ENCODE measurements around the gene UBE2G1.
"Not testable (repeated sequence)": the region's sequence is repeated elsewhere in the genome, so short reads cannot be mapped to it uniquely, and the experiment has no call there.

UBE2G1 gene

DNA sequence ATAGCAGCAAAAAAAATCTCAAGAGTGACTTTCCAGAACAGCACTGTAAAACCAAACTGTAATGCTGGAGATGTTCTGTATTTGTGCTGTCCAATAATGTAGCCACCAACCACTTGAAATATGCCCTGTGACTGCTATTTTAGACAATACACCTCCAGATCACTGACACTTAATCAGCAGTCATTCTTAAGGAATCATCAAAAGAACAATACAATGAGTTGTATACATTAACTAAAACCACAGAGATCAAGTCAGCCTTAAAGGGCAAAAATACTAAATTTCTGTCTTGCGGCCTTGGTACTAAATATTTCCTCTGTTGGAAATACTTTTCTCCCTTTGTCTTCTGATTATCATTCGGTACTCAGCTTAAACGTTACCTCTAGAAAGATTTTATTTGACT is 69.1 kb downstream of the UBE2G1 start:
- DNase-seq = no peak

GRCh38 chr17:4295686-4296085 is 70.8 kb downstream of the UBE2G1 start:
- no peak for DNase-seq

DNA sequence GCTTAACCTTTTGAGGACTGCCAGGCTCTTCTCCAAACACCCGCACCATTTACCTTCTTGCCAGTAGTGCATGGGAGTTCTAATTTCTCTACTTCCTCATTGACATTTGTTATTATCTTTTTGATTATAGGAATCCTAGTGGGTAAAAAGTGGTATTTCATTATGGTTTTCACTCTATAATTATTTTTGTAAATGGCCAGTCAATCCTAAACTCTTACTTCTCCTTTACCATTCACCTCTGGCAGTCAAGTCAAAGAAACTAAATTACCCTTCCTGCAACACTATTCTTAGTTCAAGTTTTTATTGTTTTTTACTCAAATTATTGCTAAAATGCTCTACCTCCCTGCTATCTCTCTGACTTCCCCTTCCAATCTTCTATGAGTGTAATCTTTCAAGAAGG is 72.9 kb downstream of the UBE2G1 start:
- DNase-seq = no peak

- no peak for DNase-seq
Measured at GRCh38 chr17:4287710-4288109, 78.8 kb downstream of the UBE2G1 start.

DNA sequence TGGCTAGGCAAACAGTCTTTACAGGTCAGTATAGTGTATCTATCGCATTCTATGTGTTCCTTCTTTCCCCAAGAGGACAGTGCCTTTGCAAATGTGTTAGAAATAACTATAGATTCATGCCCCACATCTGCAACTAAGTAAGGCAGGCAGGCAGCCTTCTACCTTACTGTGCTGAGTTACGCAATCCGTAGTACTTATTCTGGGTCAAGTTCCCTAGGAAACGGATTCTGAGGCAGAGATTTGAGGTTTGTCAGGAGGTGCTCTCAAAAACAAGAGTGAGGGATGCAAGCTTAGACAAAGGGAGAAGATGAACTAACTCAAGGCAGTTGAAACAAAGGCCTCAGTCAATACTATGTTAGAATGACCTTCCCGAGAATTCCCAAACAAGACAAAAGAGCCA is 90.0 kb downstream of the UBE2G1 start:
- DNase-seq = no peak

DNA sequence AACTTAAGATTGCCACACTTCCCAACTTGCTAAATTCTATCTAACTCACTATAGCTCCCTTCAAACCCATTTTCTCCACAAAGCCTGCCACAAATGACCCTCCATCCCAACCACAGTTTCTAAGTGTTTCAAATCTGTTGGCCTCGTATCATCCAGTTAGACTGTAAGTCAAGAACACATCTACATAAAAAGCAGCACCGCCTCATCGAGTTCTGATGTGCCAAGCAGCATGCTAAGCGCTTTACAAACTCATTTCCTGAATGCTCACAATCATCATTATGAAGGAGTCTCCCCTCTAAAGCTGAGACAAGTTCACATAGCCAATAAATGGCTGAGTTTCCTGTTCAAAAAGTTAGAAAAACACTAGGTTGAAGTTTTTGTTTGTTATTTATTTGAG is 93.5 kb downstream of the UBE2G1 start:
- DNase-seq = no peak

DNA sequence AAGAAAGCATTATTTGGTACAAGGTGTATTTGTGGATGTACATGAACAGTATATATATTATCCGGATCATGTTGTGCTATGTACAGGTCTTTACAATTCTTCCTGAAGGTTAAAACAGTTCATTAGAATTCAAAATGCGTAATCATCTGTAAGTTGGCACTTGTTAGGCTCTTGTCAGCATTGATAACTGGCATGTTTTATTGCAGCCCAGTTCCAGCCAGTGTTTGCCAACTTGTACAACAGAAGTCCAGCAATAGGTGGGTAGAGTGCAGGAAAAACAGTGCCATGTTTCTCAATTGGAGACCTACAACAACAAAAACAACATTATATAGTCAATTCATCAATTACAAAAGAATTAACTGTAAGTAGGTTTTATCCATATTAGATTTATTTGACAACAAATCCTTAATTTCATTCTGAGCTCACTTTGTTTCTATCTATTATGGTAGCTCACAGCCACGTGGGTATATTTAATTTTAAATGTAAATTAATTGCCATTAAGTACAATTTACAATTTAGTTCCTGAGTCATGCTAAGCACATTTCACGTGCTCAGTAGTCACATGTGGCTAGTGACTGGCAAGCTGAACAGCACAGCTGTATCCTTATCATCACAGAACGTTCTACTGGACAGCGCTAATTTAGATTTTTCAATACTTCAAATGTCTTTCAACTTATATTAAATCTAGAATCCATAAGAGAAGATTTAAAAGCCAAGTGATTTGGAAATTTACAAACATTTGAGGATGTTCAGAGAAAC is 94.1 kb downstream of the UBE2G1 start:
- no peak for DNase-seq

DNA sequence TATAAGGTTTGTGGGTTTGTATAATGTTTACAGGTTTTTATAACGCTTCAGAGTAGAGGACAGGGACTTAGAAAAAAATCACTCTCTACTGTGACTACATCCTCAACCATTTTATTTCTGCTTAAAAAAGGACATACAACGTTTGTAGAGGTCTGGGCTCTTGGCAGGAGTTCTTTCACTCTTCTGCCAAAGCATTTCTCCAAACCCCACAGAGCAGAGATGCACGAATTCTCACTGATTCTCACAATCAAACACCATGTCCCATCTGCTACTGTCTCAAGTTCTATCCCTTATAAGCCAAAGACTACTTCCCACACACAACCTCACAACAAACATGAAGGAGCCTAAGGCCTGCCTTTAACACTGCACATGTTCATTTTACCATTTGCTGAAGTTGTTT is 95.7 kb downstream of the UBE2G1 start:
- DNase-seq = no peak

DNA sequence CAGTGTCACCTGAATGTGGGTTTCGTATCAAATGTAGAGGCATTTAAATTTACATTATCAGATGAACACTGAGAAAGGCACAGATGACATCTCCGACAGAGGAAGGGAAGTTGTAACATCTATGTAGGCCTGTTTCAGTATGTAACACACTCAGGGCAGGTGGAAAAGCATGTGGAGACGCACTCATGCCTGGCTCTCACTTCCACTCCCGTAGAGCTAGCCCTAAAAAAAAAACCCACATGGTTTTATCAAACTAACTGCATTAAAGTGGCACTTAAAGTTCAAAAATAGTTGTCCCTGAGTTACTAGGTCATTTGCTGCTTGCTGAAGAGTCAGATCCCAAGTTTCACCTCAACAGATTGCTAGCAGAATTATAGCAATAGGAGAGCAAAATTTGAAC is 96.6 kb downstream of the UBE2G1 start:
- no peak for DNase-seq

- no peak for DNase-seq
Measured at GRCh38 chr17:4267402-4267801, 99.1 kb downstream of the UBE2G1 start.

DNA sequence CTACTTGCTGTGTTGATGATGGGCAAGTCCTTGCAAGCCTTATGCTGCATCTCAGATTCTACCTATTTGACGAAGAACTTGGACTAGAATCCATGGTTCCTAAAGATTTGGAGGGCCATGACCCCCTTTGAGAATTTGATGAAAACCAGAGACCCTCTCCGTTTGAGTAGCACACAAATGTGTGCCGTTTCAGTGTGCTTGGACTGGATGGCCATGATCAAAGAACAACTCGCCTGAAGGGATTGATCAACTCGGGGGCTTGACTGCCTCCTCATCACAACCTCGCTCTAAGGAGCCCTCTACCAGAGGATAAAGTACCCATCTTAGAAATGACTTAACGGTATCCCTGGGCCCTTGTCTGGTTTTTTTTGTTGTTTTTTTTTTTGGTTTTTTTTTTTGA is 99.9 kb downstream of the UBE2G1 start:
- DNase-seq = no peak

DNA sequence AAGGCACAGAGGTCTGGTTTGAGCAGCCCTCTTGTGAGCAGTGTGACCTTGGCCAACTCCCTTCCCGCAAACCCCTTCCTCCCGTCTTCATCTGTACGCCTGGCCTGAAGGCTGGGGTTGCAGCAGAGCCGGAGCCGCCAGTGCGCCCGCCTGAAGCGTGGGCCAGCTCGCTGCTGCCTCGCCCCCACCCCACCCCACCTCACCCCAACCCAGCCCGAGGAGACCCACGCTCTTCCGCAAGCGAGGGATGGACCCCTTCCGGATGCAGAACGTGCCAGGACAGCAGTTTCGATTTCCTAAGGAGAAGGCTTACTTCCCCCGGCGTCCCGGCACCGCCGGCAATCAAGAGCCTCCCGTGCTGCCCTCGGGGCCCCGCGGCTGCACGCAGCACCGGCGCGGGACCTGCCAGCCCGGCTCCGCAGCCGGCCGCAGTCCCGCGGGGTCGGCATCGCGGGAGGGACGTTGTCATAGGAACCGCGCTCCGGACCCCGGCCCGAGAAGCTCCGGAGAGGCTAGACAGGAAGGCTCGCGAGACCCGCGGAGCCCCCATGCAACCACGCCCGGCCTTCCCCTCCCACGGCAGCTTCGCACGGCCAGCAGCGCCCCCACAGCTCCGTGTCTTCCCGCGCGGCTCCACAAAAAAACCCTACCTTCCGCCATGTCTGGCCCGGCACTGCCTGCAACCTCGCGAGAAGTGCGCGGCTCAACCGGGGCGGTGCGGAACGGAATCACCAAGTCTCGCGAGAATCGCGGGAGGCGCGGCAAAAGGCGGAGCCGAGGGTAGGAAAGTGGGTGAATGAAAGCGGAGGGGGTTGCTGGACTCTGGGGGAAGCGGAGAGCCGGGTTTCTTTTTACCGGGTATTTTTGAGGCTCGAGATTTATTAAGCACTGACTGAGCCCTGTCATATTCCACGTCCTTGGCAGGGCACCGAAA is 102.9 kb downstream of the UBE2G1 start, which contains the start of gene ANKFY1:
TSS of gene ANKFY1 (minus strand) at position 698 of the 934 bp plus-strand sequence. CDS start at position 660, 38 bp downstream.
- DNase-seq = peak; percentile 98

- no peak for DNase-seq
Measured at GRCh38 chr17:4262703-4263102, 103.8 kb downstream of the UBE2G1 start.

GRCh38 chr17:4261452-4261851 is 105.0 kb downstream of the UBE2G1 start:
- DNase-seq = no peak

DNA sequence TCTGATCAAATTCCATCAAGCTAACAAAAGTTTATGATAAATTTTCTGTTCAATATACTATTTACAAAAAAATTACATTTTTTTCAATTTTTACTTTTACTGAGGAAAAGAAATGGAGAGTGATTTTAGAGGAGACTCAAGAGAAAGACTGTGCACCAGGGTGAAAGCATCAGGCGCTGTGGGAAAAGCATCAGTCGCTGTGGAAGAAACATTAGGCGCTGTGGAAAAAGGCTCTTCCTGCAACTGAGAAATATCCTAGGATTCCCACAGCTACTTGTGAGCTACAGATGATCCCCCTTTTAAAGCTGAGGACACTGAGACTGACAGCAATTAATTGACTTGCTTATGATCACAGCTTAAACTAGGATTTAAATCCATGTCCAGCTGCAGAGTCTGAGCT is 107.6 kb downstream of the UBE2G1 start:
- DNase-seq = no peak

- DNase-seq = no peak
Measured at GRCh38 chr17:4256952-4257351, 109.5 kb downstream of the UBE2G1 start.

- not testable (repeated sequence) for DNase-seq
Measured at GRCh38 chr17:4255271-4255670, 111.2 kb downstream of the UBE2G1 start.

DNA sequence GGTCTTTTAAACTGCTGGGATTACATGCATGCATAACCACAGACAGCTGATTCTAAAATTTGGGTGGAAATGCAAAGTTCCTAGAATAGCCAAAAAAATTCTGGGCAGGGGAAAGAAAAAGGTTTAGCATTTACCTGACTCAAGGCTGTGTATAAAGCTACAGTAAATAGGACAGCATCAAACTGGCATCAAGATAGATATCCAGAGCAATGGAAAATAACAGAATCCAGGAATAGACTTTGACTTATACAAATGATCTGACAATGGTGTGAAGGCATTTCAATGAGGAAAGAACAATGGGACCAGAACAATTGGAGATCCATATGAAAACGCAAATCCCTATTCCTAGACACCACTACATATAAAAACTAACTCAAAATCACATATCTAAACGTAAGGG is 115.6 kb downstream of the UBE2G1 start:
- no peak for DNase-seq

DNA sequence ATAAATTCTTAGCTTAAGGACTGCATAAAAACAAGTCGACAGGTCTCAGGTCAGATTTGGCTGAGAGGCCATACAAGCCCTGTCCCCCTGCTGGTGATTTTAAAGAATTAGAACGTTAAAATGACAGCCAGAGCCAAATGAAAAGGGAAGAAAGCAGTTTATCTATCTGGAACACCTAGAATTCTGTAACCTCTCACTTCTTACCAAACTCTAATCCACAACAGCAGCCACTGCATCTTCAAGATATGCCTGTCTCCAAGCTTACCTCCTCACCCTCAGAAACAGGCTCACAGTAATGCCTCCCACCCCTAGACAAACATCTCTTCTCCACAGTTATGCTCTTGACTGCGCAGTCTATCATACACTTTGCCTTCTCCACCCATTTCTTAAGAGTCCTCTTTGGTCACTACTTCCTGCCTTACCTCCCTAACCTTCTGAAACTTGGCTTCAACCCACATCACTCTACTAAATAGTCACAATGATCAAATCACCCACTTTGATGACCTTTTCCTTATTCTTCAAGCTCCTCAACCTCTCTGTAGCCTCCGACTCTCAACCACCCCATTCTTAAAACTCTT is 116.9 kb downstream of the UBE2G1 start:
- peak; percentile 37 for DNase-seq

- DNase-seq = no peak
Measured at GRCh38 chr17:4248504-4249277, 117.8 kb downstream of the UBE2G1 start.

- DNase-seq = no peak
Measured at GRCh38 chr17:4247971-4248388, 118.5 kb downstream of the UBE2G1 start.

GRCh38 chr17:4247361-4247970 is 119.0 kb downstream of the UBE2G1 start:
- no peak for DNase-seq
